Upper lobe of left lung (tissue), 6 donors: ENCODE data around the gene ZFHX2. TPM values are rescaled to one million over a fixed set of nuclear protein-coding genes. Genes with fewer than 3 reads are reported as not detected.

Experiments
- ATAC-seq, 2 donors: fragments of 200-7000 bp; cut with Tn5 transposase; one replicate each; pipeline ENCODE4 v1.9.1; 2022; ENCODE audit warnings: mild to moderate bottlenecking in 2 of 2, moderate library complexity in 2 of 2; ENCODE audit not compliant: low FRiP score in 2 of 2
- DNase-seq, 2 donors: peaks; one replicate each; pipeline ENCODE4 v3.0.0-alpha.2; 2019 to 2020
- H3K27ac ChIP-seq, 4 donors: fragments of 200-600 bp; sonication (generic); one replicate each; pipeline ENCODE4 v1.5.1; 2016 to 2019
- H3K27me3 ChIP-seq, 4 donors: fragments of 200-600 bp; sonication (generic); one replicate each; pipeline ENCODE4 v1.5.1; 2017 to 2019
- H3K36me3 ChIP-seq, 4 donors: fragments of 200-600 bp; sonication (generic); one replicate each; pipeline ENCODE4 v1.5.1; 2016 to 2019
- H3K4me1 ChIP-seq, 4 donors: fragments of 200-600 bp; sonication (generic); one replicate each; pipeline ENCODE4 v1.5.1; 2018 to 2019
- H3K4me3 ChIP-seq, 4 donors: fragments of 200-600 bp; sonication (generic); one replicate each; pipeline ENCODE4 v1.5.1; 2017 to 2019; ENCODE audit warnings: mild to moderate bottlenecking in 2 of 4, moderate library complexity in 1 of 4
- H3K9me3 ChIP-seq, 4 donors: fragments of 200-600 bp; sonication (generic); one replicate each; pipeline ENCODE4 v1.5.1; 2018 to 2019
- CTCF ChIP-seq, 6 experiments: fragments of 450-650 bp in 4 of 6; fragments of 200-600 bp in 2 of 6; sonication (generic) in 2 of 6; IDR thresholded peaks; one replicate each; pipeline ENCODE4 v1.5.1; 2016 to 2019; ENCODE audit warnings: antibody characterized with exemption in 6 of 6
- EP300 ChIP-seq, 4 donors: sonication (generic); formaldehyde crosslinking; IDR thresholded peaks; one replicate each; pipeline ENCODE4 v1.5.1; 2017; ENCODE audit warnings: antibody characterized with exemption in 4 of 4, control low read depth in 2 of 4
- POLR2A ChIP-seq, 4 donors: fragments of 450-650 bp; IDR thresholded peaks; one replicate each; pipeline ENCODE4 v1.5.1; 2016 to 2017; ENCODE audit warnings: antibody characterized with exemption in 4 of 4, mild to moderate bottlenecking in 2 of 4
- POLR2AphosphoS5 ChIP-seq, 2 donors: sonication (generic); formaldehyde crosslinking; IDR thresholded peaks; one replicate each; pipeline ENCODE4 v1.5.1; 2017; ENCODE audit warnings: antibody characterized with exemption in 2 of 2
- WGBS, 2 donors: methylation state at CpG; one replicate each; pipeline ENCODE4 v1.1.5; 2017 to 2018; 5-methylcytosine and 5-hydroxymethylcytosine counted together
- total RNA-seq, 6 donors: library from RNA; depleted of rRNA in 4 of 6; stranded (reverse); fragments of >200 nt in 4 of 6; gene quantifications; one replicate each; pipeline versions ENCODE4 v1.1.0 to v1.2.1, GENCODE V29; 2016 to 2021
- donor health status: DM: no; HTN: no; CAD: no; lungs with moderate emphysema.
- donor health status: DM: no; HTN: yes; CAD: no; lungs with severe emphysema.

The ZFHX2 gene
- total RNA-seq, 6 donors from 2014 or later = 1.7 to 6.3 (median 3.0) TPM

GRCh38 chr14:23525611-23526010 is 26.0 kb downstream of the ZFHX2 start:
- Histone ChIP-seq H3K27ac (no peak overlapping the region), H3K27me3 (no peaks in the 10 kb centered on the region), H3K4me1 (peaks cover 0 to 2% (median 0%) of the 10 kb centered on the region in 4 donors), H3K36me3 (no peaks in the 10 kb centered on the region), H3K9me3 (no peaks in the 10 kb centered on the region), H3K4me3 (no peak overlapping the region)
- no peak for TF ChIP-seq CTCF (IDR thresholded peaks at IDR 0.05)
- WGBS, 2 donors = 91 to 93% methylated on average over 8 of the region's 8 CpGs
- ATAC-seq = no peak
- no peak for DNase-seq

GRCh38 chr14:23524954-23525353 is 26.6 kb downstream of the ZFHX2 start:
- Histone ChIP-seq H3K9me3 (no peaks in the 10 kb centered on the region), H3K27me3 (no peaks in the 10 kb centered on the region), H3K27ac (no peak overlapping the region), H3K4me3 (no peak overlapping the region), H3K36me3 (no peaks in the 10 kb centered on the region), H3K4me1 (no peaks in the 10 kb centered on the region)
- DNase-seq (no peak), ATAC-seq (no peak)
- 90 to 94% methylated on average over 8 to 13 of the region's 14 CpGs for WGBS, 2 donors
- TF ChIP-seq CTCF (IDR thresholded peaks at IDR 0.05) (no peak), POLR2A (IDR thresholded peaks at IDR 0.05) (no peak), EP300 (IDR thresholded peaks at IDR 0.05) (no peak), POLR2AphosphoS5 (IDR thresholded peaks at IDR 0.05) (no peak)

- Histone ChIP-seq H3K36me3 (peaks cover 0 to 4% (median 0%) of the 10 kb centered on the region in 4 donors), H3K4me1 (no peaks in the 10 kb centered on the region), H3K27ac (no peak overlapping the region), H3K9me3 (no peaks in the 10 kb centered on the region), H3K4me3 (no peak overlapping the region), H3K27me3 (no peaks in the 10 kb centered on the region)
- WGBS, 2 donors = 91% methylated on average over 16 of the region's 16 CpGs
- TF ChIP-seq POLR2A (IDR thresholded peaks at IDR 0.05) (no peak), CTCF (IDR thresholded peaks at IDR 0.05) (no peak), EP300 (IDR thresholded peaks at IDR 0.05) (no peak), POLR2AphosphoS5 (IDR thresholded peaks at IDR 0.05) (no peak)
- DNase-seq (no peak), ATAC-seq (no peak)
Measured at GRCh38 chr14:23523229-23524016, 28.1 kb downstream of the ZFHX2 start.

GRCh38 chr14:23522643-23523198 is 28.8 kb downstream of the ZFHX2 start:
- H3K36me3 ChIP-seq = peaks cover 0 to 4% (median 0%) of the 10 kb centered on the region in 4 donors
- no peak overlapping the region for H3K27ac ChIP-seq
- 84 to 89% methylated on average over 9 of the region's 9 CpGs for WGBS, 2 donors
- H3K4me3 ChIP-seq = no peak overlapping the region
- DNase-seq (no peak), ATAC-seq (no peak)
- no peaks in the 10 kb centered on the region for H3K4me1 ChIP-seq
- no peak for TF ChIP-seq POLR2A (IDR thresholded peaks at IDR 0.05)
- TF ChIP-seq CTCF (IDR thresholded peaks at IDR 0.05) = no peak
- no peak for TF ChIP-seq EP300 (IDR thresholded peaks at IDR 0.05)
- no peak for TF ChIP-seq POLR2AphosphoS5 (IDR thresholded peaks at IDR 0.05)
- H3K27me3 ChIP-seq = no peaks in the 10 kb centered on the region
- no peaks in the 10 kb centered on the region for H3K9me3 ChIP-seq
